Stomach (tissue), 9 donors: ENCODE data around the gene ODC1. TPM values are rescaled to one million over a fixed set of nuclear protein-coding genes. Genes with fewer than 3 reads are reported as not detected.
A peak's percentile ranks its signal among the peaks of the same experiment; 100 is the strongest.

ENCODE experiments used
- DNase-seq, 2 donors: peaks; one replicate each; pipeline versions ENCODE4 v3.0.0 to v3.0.0-alpha.2; 2013 to 2019
- H3K27ac ChIP-seq, 5 donors: fragments of 200-600 bp in 4 of 5; sonication (generic) in 4 of 5; one replicate each; pipeline ENCODE4 v1.5.1; 2013 to 2019; ENCODE audit warnings: mild to moderate bottlenecking in 1 of 5, moderate library complexity in 1 of 5
- H3K27me3 ChIP-seq, 3 donors: fragments of 200-600 bp; sonication (generic); one replicate each; pipeline ENCODE4 v1.5.1; 2017 to 2019; ENCODE audit warnings: mixed run types in 1 of 3
- H3K36me3 ChIP-seq, 4 donors: fragments of 200-600 bp; sonication (generic); 1 replicate in 3 of 4; 2 replicates in 1 of 4; pipeline ENCODE4 v1.5.1; 2016 to 2019
- H3K4me1 ChIP-seq, 4 donors: fragments of 200-600 bp; sonication (generic); one replicate each; pipeline ENCODE4 v1.5.1; 2016 to 2019
- H3K4me3 ChIP-seq, 4 donors: fragments of 200-600 bp; sonication (generic) in 3 of 4; one replicate each; pipeline ENCODE4 v1.5.1; 2016 to 2019; ENCODE audit warnings: mild to moderate bottlenecking in 1 of 4
- H3K9me3 ChIP-seq, 4 donors: fragments of 200-600 bp; sonication (generic); one replicate each; pipeline ENCODE4 v1.5.1; 2016 to 2019
- CTCF ChIP-seq, 7 experiments: fragments of 450-650 bp in 4 of 7; fragments of 200-600 bp in 3 of 7; sonication (generic) in 3 of 7; IDR thresholded peaks; one replicate each; pipeline ENCODE4 v1.5.1; 2016 to 2019; ENCODE audit warnings: antibody characterized with exemption in 7 of 7, control low read depth in 2 of 7, mild to moderate bottlenecking in 1 of 7
- EP300 ChIP-seq: sonication (generic); formaldehyde crosslinking; IDR thresholded peaks from one replicate; pipeline ENCODE4 v1.6.1; 2017; ENCODE audit warnings: antibody characterized with exemption
- POLR2A ChIP-seq, 4 donors: fragments of 450-650 bp; IDR thresholded peaks; one replicate each; pipeline ENCODE4 v1.6.1; 2016; ENCODE audit warnings: antibody characterized with exemption in 4 of 4, control low read depth in 2 of 4, mild to moderate bottlenecking in 1 of 4, moderate library complexity in 1 of 4
- POLR2AphosphoS5 ChIP-seq, 3 donors: sonication (generic); formaldehyde crosslinking; IDR thresholded peaks; one replicate each; pipeline ENCODE4 v1.6.1; 2016; ENCODE audit warnings: antibody characterized with exemption in 3 of 3
- WGBS, 5 donors: extraction: QIAGEN DNeasy Blood & Tissue Kit in 3 of 5; methylation state at CpG; one replicate each; pipeline versions ENCODE4 v1.1.5 to v1.1.7; 2013 to 2018; 5-methylcytosine and 5-hydroxymethylcytosine counted together
- intact Hi-C: fragments of 100-400 bp; cut with DNase I; formaldehyde crosslinking; loops from one replicate; pipeline ENCODE4 v1.15.1; 2023; ENCODE audit warnings: low total_unique reads
- polyA plus RNA-seq, 3 donors: library from polyadenylated mRNA; stranded (reverse); fragments of 200-250 nt; gene quantifications; one replicate each; pipeline ENCODE4 v1.2.3, GENCODE V29; 2013
- total RNA-seq, 5 donors: library from RNA; depleted of rRNA; stranded (reverse); fragments of >200 nt; gene quantifications; one replicate each; pipeline versions ENCODE4 v1.1.0 to v1.2.3, GENCODE V29; 2014 to 2016
- donor health status: healthy with polysubstance abuse.
- donor health status: Bipolar disorder and iron deficiency.
- donor health status: healthy.

The ODC1 gene
- total and polyA plus RNA-seq, 8 donors: 32.2 to 148 (median 49.8) TPM

DNA sequence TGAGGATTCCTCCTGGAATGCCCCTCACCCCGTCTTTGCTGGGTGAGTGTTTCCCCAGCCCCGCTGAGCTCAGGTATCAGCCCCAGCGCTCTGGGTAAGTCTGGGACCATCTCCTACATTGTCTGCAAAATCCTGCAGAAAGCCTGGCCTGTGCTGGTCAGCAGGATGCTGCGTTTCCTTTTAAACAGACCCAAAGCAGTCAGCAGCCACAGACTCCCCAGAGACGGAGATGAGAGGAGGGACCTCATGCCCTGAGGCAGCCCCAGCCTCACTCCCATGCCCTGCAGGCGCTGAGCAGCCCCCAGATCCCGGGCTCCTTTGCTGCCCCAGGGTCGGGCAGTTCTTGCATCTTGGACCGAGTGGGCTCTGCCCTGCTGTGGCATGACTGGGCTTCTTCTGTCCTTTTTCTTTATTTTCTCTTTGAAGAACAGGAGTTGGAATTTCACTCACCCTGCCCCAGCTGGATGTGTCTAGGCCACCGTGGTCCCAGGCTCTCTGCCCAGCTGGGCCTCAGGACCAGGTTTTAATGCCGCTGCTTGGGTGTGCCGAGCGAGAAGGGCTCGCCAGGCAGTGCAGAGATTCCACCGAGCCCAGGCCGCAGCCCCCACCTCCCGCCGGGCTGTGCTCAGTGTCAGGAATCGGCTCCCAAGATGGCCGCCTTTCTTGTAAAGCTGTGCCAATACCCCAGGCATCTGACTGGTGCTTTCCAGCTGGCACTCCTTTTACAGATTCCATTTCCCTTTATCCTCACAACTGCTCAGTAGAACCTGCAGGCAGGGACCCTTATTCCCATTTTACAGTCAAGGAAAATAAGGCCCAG lies 43.6 kb downstream of the ODC1 start:
- WGBS, 5 donors: 81 to 90% (median 86%) methylated on average over 18 to 20 of the region's 20 CpGs
- Histone ChIP-seq H3K4me1 (peaks cover 65 to 92% (median 74%) of the 10 kb centered on the region in 4 donors), H3K36me3 (peaks cover 0 to 21% (median 4%) of the 10 kb centered on the region in 4 donors), H3K27me3 (no peaks in the 10 kb centered on the region), H3K9me3 (no peaks in the 10 kb centered on the region), H3K27ac (peak overlapping the region in 4 of 5 donors; percentile 80 to 90 (median 86)), H3K4me3 (no peak overlapping the region)
- TF ChIP-seq POLR2A (IDR thresholded peaks at IDR 0.05) (no peak), POLR2AphosphoS5 (IDR thresholded peaks at IDR 0.05) (peak in 1 of 3 donors; percentile 5)
- intact Hi-C loops: no loop called here
- DNase-seq: peak in 1 of 2 donors; percentile 50

DNA sequence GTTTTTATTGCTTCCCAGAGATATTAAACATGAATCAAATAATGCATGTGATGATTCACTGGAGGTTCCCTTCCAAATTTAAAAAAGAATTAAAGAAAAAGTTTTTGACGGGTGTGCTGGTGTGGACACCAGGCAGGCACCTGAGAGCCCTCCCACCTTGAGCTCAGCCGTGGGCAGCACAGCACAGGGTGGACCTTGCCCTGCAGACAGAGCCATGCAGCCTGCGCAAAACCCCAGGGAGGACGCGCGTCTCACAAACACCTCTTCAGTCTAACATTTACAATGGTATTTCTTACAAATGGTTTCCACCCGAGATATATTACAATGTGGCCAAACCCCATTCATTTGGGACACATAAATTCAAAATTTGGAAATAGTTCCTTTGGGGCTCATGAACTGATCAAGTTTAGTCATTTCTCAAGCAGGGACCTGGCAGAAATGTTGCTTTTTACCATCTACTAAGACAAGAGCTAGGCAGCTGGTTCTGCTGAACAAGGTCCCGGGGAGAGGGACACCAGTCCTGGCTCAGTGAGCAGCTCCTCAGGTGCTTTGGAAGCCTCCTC lies 45.4 kb downstream of the ODC1 start:
- H3K4me1 ChIP-seq: peaks cover 52 to 87% (median 70%) of the 10 kb centered on the region in 4 donors
- no peak overlapping the region for H3K4me3 ChIP-seq
- no peak for DNase-seq
- no peaks in the 10 kb centered on the region for H3K27me3 ChIP-seq
- peak overlapping the region in 3 of 5 donors; percentile 67 to 84 (median 69) for H3K27ac ChIP-seq
- intact Hi-C loops: no loop called here
- no peak for TF ChIP-seq EP300
- TF ChIP-seq POLR2A (IDR thresholded peaks at IDR 0.05): no peak
- TF ChIP-seq POLR2AphosphoS5 (IDR thresholded peaks at IDR 0.05): no peak
- no peak for TF ChIP-seq CTCF (IDR thresholded peaks at IDR 0.05)
- H3K36me3 ChIP-seq: peaks cover 0 to 22% (median 4%) of the 10 kb centered on the region in 4 donors
- WGBS, 5 donors: 79 to 94% (median 82%) methylated on average over 8 of the region's 8 CpGs
- H3K9me3 ChIP-seq: no peaks in the 10 kb centered on the region

GRCh38 chr2:10402062-10402585 lies 46.0 kb downstream of the ODC1 start:
- DNase-seq: no peak
- Histone ChIP-seq H3K27ac (peak overlapping the region; percentile 61 to 84 (median 69)), H3K27me3 (no peaks in the 10 kb centered on the region), H3K36me3 (peaks cover 0 to 22% (median 7%) of the 10 kb centered on the region in 4 donors), H3K4me1 (peaks cover 46 to 85% (median 68%) of the 10 kb centered on the region in 4 donors), H3K4me3 (no peak overlapping the region), H3K9me3 (no peaks in the 10 kb centered on the region)
- intact Hi-C loops: no loop called here
- WGBS, 5 donors: 77 to 89% (median 78%) methylated on average over 14 of the region's 14 CpGs
- TF ChIP-seq POLR2AphosphoS5 (IDR thresholded peaks at IDR 0.05) (no peak), POLR2A (IDR thresholded peaks at IDR 0.05) (no peak), CTCF (IDR thresholded peaks at IDR 0.05) (no peak), EP300 (no peak)

GRCh38 chr2:10400978-10401951 lies 46.9 kb downstream of the ODC1 start:
- Histone ChIP-seq H3K4me3 (no peak overlapping the region), H3K4me1 (peaks cover 41 to 76% (median 64%) of the 10 kb centered on the region in 4 donors), H3K27ac (peak overlapping the region; percentile 61 to 84 (median 69)), H3K36me3 (peaks cover 0 to 21% (median 7%) of the 10 kb centered on the region in 4 donors), H3K9me3 (no peaks in the 10 kb centered on the region), H3K27me3 (no peaks in the 10 kb centered on the region)
- peak in 1 of 3 donors; percentile 47 for TF ChIP-seq POLR2AphosphoS5 (IDR thresholded peaks at IDR 0.05)
- no peak for TF ChIP-seq POLR2A (IDR thresholded peaks at IDR 0.05)
- WGBS, 5 donors: 56 to 78% (median 67%) methylated on average over 19 to 21 of the region's 21 CpGs
- intact Hi-C loops: no loop called here
- peak; percentile 45 to 48 for DNase-seq
